ENCODE data around the gene GADD45B.

GADD45B gene

DNA sequence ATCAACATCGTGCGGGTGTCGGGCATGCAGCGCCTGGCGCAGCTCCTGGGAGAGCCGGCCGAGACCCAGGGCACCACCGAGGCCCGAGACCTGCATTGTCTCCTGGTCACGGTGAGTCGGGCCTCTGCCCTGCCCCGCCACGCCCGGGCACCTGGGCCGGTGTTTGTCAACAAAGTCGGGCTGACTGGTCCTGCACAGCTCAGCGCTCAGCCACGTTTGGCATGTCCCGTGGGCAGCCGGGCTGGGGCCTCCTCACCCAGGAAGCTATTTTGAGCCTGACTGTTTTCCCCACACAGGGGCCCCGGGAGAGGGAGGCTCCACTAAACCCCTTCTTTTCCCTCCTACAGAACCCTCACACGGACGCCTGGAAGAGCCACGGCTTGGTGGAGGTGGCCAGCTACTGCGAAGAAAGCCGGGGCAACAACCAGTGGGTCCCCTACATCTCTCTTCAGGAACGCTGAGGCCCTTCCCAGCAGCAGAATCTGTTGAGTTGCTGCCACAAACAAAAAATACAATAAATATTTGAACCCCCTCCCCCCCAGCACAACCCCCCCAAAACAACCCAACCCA is 1.3 kb downstream of the GADD45B start:
- TF ChIP-seq TAF1 (IDR thresholded peaks at IDR 0.05; ENCODE audit: borderline replicate concordance, insufficient read depth, low read length) (no peak), FOXP2 (optimal IDR thresholded peaks at IDR 0.05; ENCODE audit: borderline replicate concordance, extremely low read depth, extremely low read length, insufficient read depth) (no peak), POLR2AphosphoS5 (IDR thresholded peaks at IDR 0.05; ENCODE audit: low read depth, low read length) (no peak), SIN3A (IDR thresholded peaks at IDR 0.05; ENCODE audit: borderline replicate concordance, insufficient read depth, low read length) (no peak)
- TF ChIP-seq, protein P1, sequence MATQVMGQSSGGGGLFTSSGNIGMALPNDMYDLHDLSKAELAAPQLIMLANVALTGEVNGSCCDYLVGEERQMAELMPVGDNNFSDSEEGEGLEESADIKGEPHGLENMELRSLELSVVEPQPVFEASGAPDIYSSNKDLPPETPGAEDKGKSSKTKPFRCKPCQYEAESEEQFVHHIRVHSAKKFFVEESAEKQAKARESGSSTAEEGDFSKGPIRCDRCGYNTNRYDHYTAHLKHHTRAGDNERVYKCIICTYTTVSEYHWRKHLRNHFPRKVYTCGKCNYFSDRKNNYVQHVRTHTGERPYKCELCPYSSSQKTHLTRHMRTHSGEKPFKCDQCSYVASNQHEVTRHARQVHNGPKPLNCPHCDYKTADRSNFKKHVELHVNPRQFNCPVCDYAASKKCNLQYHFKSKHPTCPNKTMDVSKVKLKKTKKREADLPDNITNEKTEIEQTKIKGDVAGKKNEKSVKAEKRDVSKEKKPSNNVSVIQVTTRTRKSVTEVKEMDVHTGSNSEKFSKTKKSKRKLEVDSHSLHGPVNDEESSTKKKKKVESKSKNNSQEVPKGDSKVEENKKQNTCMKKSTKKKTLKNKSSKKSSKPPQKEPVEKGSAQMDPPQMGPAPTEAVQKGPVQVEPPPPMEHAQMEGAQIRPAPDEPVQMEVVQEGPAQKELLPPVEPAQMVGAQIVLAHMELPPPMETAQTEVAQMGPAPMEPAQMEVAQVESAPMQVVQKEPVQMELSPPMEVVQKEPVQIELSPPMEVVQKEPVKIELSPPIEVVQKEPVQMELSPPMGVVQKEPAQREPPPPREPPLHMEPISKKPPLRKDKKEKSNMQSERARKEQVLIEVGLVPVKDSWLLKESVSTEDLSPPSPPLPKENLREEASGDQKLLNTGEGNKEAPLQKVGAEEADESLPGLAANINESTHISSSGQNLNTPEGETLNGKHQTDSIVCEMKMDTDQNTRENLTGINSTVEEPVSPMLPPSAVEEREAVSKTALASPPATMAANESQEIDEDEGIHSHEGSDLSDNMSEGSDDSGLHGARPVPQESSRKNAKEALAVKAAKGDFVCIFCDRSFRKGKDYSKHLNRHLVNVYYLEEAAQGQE (IDR thresholded peaks at IDR 0.05; ENCODE audit: insufficient read depth in 1 of 2, low read depth in 2 of 2, low read length in 2 of 2): no peak

- TF ChIP-seq FOXP2 (optimal IDR thresholded peaks at IDR 0.05; ENCODE audit: borderline replicate concordance, extremely low read depth, extremely low read length, insufficient read depth): no peak
- TF ChIP-seq POLR2AphosphoS5 (IDR thresholded peaks at IDR 0.05; ENCODE audit: low read depth, low read length): no peak
These were observed 1.8 kb downstream of the GADD45B start for GRCh38 chr19:2477732-2478191.

GRCh38 chr19:2478278-2478755 is 2.4 kb downstream of the GADD45B start:
- TF ChIP-seq SIN3A (IDR thresholded peaks at IDR 0.05; ENCODE audit: borderline replicate concordance, insufficient read depth, low read length): no peak
- TF ChIP-seq, protein P1 (IDR thresholded peaks at IDR 0.05; ENCODE audit: insufficient read depth in 1 of 2, low read depth in 2 of 2, low read length in 2 of 2): no peak
- no peak for TF ChIP-seq POLR2AphosphoS5 (IDR thresholded peaks at IDR 0.05; ENCODE audit: low read depth, low read length)
- TF ChIP-seq FOXP2 (optimal IDR thresholded peaks at IDR 0.05; ENCODE audit: borderline replicate concordance, extremely low read depth, extremely low read length, insufficient read depth): no peak
- TF ChIP-seq TAF1 (IDR thresholded peaks at IDR 0.05; ENCODE audit: borderline replicate concordance, insufficient read depth, low read length): no peak

GRCh38 chr19:2478756-2479555 is 3.0 kb downstream of the GADD45B start:
- TF ChIP-seq, protein P1 (IDR thresholded peaks at IDR 0.05; ENCODE audit: insufficient read depth in 1 of 2, low read depth in 2 of 2, low read length in 2 of 2): no peak
- TF ChIP-seq FOXP2 (optimal IDR thresholded peaks at IDR 0.05; ENCODE audit: borderline replicate concordance, extremely low read depth, extremely low read length, insufficient read depth) (no peak), TAF1 (IDR thresholded peaks at IDR 0.05; ENCODE audit: borderline replicate concordance, insufficient read depth, low read length) (no peak), SIN3A (IDR thresholded peaks at IDR 0.05; ENCODE audit: borderline replicate concordance, insufficient read depth, low read length) (no peak), POLR2AphosphoS5 (IDR thresholded peaks at IDR 0.05; ENCODE audit: low read depth, low read length) (no peak)

DNA sequence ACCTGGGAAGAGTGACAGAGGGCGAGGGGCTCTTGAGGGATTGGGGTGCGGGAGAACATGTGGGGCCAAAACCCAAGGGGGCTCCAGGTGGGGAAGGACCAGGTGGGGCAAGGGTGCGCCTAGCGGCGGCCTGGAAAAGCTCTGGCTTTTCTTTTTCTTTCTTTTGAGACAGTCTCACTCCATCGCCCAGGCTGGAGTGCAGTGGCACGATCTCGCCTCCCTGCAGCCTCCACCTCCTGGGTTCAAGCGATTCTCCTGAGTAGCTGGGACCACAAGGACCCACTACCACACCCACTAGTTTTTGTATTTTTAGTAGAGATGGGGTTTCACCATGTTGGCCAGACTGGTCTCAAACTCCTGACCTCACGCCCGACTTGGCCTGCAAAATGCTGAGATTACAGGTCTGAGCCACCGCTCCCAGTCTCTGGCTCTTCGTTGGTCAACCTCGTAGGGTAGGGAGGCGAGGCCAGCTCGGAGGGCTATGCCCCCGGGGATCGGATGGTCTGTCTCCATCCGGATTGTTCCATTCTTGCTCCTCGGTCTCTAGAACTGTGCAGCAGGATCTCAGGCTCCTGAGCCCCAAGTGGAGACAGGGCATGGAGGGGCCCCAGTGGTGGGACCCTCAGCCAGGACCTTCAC is 3.7 kb downstream of the GADD45B start:
- TF ChIP-seq SIN3A (IDR thresholded peaks at IDR 0.05; ENCODE audit: borderline replicate concordance, insufficient read depth, low read length) (no peak), POLR2AphosphoS5 (IDR thresholded peaks at IDR 0.05; ENCODE audit: low read depth, low read length) (no peak), TAF1 (IDR thresholded peaks at IDR 0.05; ENCODE audit: borderline replicate concordance, insufficient read depth, low read length) (no peak), FOXP2 (optimal IDR thresholded peaks at IDR 0.05; ENCODE audit: borderline replicate concordance, extremely low read depth, extremely low read length, insufficient read depth) (no peak)
- TF ChIP-seq, protein P1 (IDR thresholded peaks at IDR 0.05; ENCODE audit: insufficient read depth in 1 of 2, low read depth in 2 of 2, low read length in 2 of 2): no peak

Measured in PFSK-1 (cell line).